ENCODE results near the gene AGTRAP.

The AGTRAP gene

GRCh38 chr1:11707621-11708276, 28.2 kb upstream of the AGTRAP start:
- no peak for DNase-seq

- DNase-seq: no peak
Observed at GRCh38 chr1:11708554-11709350, 27.2 kb upstream of the AGTRAP start.

GRCh38 chr1:11711490-11711889, 24.4 kb upstream of the AGTRAP start:
- DNase-seq: no peak

- no peak for DNase-seq
Observed at GRCh38 chr1:11712285-11712684, 23.7 kb upstream of the AGTRAP start.

GRCh38 chr1:11713095-11713494, 22.8 kb upstream of the AGTRAP start:
- DNase-seq: no peak

- no peak for DNase-seq
Observed at GRCh38 chr1:11714831-11715575, 20.9 kb upstream of the AGTRAP start.

- DNase-seq: peak; percentile 82
Observed at GRCh38 chr1:11719313-11720032, 16.5 kb upstream of the AGTRAP start.

- DNase-seq: no peak
Observed at GRCh38 chr1:11720033-11720376, 15.9 kb upstream of the AGTRAP start.

GRCh38 chr1:11720525-11720924, 15.4 kb upstream of the AGTRAP start:
- DNase-seq: no peak

GRCh38 chr1:11721311-11721710, 14.6 kb upstream of the AGTRAP start:
- DNase-seq: no peak

- DNase-seq: no peak
Observed at GRCh38 chr1:11722538-11722937, 13.4 kb upstream of the AGTRAP start.

GRCh38 chr1:11725616-11726015, 10.3 kb upstream of the AGTRAP start:
- DNase-seq: no peak

GRCh38 chr1:11727119-11727518, 8.8 kb upstream of the AGTRAP start:
- no peak for DNase-seq

GRCh38 chr1:11728126-11728806, 7.7 kb upstream of the AGTRAP start:
- no peak for DNase-seq

GRCh38 chr1:11729155-11729497, 6.8 kb upstream of the AGTRAP start:
- DNase-seq: no peak

GRCh38 chr1:11729498-11730428, 6.2 kb upstream of the AGTRAP start:
- no peak for DNase-seq

GRCh38 chr1:11730429-11730891, 5.5 kb upstream of the AGTRAP start:
- peak; percentile 82 for DNase-seq

GRCh38 chr1:11731691-11732283, 4.1 kb upstream of the AGTRAP start:
- peak; percentile 23 for DNase-seq

- no peak for DNase-seq
Observed at GRCh38 chr1:11733306-11733705, 2.6 kb upstream of the AGTRAP start.

GRCh38 chr1:11735531-11735853, 444 bp upstream of the AGTRAP start:
- DNase-seq: no peak
